ENCODE results near the gene DPP6.
"Not testable (repeated sequence)": the region's sequence is repeated elsewhere in the genome, so short reads cannot be mapped to it uniquely, and the experiment has no call there.

DPP6 gene

DNA sequence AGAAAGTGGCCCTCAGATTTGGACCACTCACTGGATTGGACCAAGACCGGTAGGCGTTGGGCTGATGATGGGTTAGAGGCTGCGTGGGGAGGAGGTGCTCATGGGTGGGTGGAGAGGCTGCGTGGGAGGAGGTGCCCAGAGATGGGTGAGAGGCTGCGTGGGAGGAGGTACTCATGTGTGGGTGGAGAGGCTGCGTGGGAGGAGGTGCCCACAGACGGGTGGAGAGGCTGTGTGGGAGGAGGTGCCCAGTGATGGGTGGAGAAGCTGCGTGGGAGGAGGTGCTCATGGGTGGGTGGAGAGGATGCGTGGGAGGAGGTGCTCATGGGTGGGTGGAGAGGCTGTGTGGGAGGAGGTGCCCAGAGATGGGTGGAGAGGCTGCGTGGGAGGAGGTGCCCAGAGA lies 604.4 kb downstream of the DPP6 start:
- DNase-seq (ENCODE audit: low read depth in 2 of 2), result no peak

GRCh38 chr7:154666768-154667167 lies 614.6 kb downstream of the DPP6 start:
- DNase-seq (ENCODE audit: low read depth in 2 of 2), result no peak

GRCh38 chr7:154672659-154673415 lies 620.6 kb downstream of the DPP6 start:
- no peak for DNase-seq (ENCODE audit: low read depth in 2 of 2)

GRCh38 chr7:154674191-154674590 lies 622.0 kb downstream of the DPP6 start:
- DNase-seq (ENCODE audit: low read depth in 2 of 2), result no peak

- DNase-seq (ENCODE audit: low read depth in 2 of 2), result no peak
Observed at GRCh38 chr7:154675560-154675959, 623.4 kb downstream of the DPP6 start.

GRCh38 chr7:154676033-154676421 lies 623.8 kb downstream of the DPP6 start:
- not testable (repeated sequence) for DNase-seq (ENCODE audit: low read depth in 2 of 2)

DNA sequence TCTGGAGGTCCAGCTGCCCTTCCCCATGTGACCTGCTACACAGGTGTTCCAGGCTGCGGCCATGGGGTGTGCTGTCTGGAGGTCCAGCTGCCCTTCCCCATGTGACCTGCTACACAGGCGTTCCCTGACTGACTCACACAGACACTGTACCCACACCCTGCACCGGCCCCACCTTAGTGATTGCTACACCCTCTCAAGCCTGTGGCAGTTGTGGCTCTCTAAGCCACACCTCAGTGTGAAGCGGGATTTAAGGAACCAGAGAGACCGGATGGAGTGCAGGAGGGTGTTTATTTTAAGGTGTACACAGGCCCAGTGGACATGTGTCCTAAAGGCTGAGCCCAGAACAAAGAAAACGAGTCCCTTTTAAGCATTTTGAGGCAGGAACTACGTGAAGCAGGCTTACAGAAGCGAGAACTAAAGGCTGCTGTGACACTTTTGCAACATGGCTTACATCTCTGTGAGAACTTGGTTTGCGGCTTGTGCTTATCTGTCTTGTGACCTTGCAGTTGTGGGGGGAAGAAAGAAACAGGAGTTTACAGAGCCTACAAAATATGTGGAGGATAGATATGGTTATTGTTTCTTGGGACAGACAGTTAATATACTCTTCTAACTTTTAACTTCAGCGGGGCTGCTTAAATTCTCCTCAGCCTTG lies 624.4 kb downstream of the DPP6 start:
- no peak for DNase-seq (ENCODE audit: low read depth in 2 of 2)

DNA sequence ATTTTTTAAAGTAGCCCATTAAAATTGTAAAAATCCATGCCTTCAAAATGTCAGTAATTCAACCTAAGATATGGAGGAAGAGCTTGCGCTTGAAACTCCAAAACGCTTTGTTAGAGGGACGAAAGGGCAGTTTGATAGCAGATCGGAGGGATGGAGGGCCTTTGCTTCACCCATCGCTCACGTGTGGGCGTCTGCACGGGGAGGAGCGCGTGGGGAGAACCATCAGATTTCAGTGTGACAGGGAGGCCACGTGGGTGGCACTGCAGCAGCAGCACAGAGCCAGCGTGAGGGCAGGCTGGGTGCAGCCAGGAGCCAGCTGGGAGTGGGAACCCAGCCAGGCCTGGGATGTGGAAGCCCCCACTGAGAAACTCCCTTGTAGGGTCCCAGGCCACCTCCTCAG lies 625.3 kb downstream of the DPP6 start:
- DNase-seq (ENCODE audit: low read depth in 2 of 2), result no peak

- DNase-seq (ENCODE audit: low read depth in 2 of 2), result not testable (repeated sequence)
Observed at GRCh38 chr7:154678001-154678550, 625.9 kb downstream of the DPP6 start.

DNA sequence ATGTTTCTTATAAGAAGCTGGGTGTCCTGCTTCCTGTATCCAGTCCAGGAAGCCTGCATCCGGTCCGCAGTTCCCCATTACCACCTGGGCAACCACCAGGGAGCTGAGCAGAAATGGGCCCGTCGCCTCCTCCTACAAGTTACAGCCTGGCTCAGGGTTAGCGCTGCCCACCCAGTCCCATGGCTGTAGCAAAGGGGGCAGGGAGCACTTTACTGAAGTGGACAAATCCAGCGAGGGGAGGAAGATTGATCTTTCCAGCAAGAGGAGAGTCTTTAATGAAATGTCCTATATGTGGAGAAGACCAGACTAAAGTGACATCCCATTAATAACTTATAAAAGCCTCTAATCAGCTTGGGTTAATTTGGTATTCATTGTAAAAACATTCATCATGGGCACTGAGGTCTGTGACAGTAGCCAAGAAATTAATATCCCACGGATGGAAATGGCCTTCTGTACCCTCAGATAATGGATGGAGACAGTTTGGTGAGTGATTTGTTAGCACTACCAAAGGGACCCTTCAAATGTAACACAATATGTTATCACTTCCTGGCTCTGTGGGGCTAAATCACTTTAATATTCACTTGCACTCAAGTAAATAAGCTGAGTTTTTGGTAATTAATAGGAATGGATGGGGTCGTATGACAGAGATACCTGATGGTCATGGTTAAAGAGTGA lies 627.3 kb downstream of the DPP6 start:
- no peak for DNase-seq (ENCODE audit: low read depth in 2 of 2)

- DNase-seq (ENCODE audit: low read depth in 2 of 2), result no peak
Observed at GRCh38 chr7:154680894-154681659, 628.9 kb downstream of the DPP6 start.

GRCh38 chr7:154682003-154682402 lies 629.8 kb downstream of the DPP6 start:
- no peak for DNase-seq (ENCODE audit: low read depth in 2 of 2)

DNA sequence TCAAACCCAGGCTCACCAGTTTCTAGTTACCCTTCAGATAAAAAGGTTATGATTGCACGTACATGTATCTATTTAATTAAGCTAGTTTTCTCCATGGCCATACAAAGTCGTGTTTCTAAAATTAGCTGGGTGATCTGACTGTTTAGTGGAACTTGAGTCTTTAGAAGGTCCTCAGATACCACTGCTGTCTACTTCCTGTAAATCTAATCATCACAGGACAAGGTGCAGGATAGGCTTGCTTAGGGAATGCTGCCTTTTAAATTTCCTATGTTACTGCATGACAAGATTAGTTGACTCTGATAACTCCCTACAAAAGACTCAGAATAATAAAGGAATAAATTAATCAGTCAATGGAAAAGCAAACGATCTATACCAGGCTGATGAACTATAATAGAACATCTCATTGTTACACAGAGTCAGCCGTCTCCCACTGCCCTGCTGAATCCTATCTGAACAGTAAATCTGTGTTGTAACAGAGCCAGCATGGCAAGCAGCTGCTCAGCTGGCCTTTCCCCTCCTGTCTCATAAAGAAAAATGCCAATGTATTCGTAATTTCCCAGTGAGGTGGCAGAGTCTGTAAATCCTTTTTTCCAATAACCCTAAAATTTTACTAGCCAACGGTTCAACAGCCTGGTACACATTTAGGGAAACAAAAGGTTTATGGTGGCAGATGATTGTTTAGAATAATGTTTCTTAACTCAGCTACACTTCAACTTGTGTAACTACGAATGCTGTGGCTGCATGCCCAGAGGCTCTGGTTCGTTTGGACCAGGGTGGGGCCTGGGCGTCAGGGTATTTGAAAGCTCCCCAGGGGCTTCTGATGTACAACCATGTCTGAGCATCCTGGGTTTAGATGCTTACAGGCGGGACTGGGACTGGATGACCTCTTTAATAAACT lies 632.7 kb downstream of the DPP6 start:
- DNase-seq (ENCODE audit: low read depth in 2 of 2), result no peak

DNA sequence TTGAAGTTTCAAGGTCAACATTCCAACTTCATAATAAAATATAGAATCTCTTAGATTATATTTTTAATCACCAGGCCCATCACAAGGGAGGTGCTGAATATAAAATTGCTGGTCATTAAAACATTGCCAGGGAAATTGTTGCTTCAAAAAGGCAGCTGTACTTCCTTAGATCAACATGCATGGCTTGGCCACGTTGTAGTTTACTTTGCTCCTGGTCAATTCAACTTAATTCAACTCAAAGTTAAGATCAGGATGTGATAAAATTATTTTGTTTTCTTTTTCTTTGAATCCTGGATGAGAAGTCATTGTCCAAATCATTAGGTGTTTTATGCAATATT lies 633.3 kb downstream of the DPP6 start:
- no peak for DNase-seq (ENCODE audit: low read depth in 2 of 2)

DNA sequence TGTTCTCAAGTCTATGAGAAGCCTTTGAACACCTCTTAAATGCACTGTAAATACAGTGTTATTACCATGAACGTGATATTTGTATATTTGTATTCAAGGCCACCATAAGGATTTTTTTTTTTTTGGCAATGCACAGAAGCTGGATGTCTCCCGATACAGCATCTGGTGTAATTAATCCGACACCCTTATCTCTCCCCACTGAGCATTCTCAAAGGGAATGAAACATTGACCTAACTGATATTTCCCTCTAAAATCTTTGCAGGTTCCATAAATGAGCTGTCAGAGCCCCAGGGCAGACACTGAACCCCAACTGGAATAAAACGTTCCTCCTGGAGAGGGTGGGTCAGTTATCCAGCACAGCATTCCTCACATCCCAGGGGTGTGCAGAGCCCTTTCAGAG lies 634.1 kb downstream of the DPP6 start:
- DNase-seq (ENCODE audit: low read depth in 2 of 2), result no peak

DNA sequence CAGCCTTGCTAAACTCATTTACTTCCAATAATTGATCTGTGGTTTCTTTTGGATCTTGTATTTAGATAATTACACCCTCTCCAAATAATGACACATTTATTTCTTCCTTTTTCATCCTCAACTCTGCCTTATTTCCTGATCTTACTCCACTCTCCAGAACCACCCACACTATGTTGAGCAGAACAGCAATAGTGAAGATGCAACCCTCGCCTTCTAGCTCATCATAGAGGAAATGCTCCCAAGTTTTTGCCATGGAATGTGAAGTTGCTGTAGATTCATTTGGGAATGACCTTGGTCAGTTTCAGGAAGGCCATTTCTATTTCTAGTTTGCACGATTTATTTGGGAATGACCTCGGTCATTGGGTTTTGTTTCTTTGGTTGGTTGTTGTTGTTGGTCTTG lies 636.8 kb downstream of the DPP6 start:
- DNase-seq (ENCODE audit: low read depth in 2 of 2), result no peak

DNA sequence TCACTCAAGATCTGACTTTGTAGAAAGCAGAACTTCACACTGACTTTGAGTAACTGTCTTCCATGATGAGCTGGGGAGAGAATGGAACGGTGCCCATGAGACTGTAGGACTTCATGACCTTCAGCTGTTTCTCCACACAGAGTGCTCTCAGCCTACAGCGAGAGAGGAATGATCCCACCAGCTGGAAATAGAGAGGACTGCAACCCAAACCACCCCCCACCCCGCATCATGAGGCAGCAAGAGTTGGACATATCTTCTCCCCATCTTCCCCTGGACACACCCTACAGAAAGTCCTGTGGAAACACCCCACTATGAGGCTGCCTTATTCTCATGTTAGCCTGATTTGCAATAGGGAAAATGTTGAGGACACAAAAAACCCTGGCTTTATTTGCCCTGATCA lies 638.2 kb downstream of the DPP6 start:
- no peak for DNase-seq (ENCODE audit: low read depth in 2 of 2)

DNA sequence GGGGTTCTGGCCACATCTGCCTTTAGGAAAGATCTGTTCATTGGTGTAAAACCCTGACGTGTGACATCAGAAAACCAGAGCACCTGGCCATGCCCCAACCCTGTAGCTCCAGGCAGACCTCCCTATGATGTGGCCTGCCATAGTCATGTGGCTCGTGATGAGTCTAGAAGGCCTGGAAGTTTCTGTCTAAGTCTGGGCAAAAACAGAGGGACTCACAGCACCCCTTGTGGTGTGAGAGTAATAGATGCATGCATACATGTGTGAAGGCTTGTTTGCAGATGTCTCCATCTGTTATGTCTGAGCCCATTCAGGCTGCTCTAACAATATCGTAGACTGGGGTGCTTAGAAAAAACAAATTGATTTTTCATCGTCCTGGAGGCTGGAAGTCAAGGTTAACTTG lies 641.5 kb downstream of the DPP6 start:
- DNase-seq (ENCODE audit: low read depth in 2 of 2), result no peak

- no peak for DNase-seq (ENCODE audit: low read depth in 2 of 2)
Observed at GRCh38 chr7:154695836-154696235, 643.6 kb downstream of the DPP6 start.

- no peak for DNase-seq (ENCODE audit: low read depth in 2 of 2)
Observed at GRCh38 chr7:154696556-154696955, 644.4 kb downstream of the DPP6 start.

DNA sequence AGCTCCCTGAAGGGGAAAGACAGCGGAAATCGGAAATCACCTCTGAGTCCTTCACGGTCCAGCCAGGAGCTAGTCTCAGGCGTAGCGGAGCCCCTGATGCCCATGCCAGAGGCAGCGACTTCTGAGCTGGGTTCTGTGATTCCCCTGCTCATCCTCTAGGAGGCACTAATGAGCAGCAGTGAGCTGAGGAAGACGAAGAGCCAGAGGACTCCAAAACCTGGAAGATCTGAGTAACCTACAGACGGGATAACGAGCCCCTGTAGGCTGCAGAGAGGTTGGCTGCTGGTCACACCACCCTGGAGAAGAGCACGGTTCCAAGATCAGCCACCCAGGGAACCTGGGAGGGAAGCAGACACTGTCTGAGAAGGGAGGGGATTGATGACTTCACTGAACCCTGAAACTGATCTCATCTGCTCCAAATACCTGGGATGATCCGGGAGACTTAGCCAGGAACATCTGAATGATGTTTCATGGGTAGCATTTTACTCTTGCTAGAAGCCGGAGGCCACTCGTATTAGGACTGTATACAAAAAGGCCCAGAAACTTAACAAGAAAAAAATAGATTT lies 646.6 kb downstream of the DPP6 start:
- no peak for DNase-seq (ENCODE audit: low read depth in 2 of 2)

Measured in fibroblast of skin of left biceps (primary cell).